Cardiac septum (tissue), 1 donor: ENCODE results near the gene PELI2. TPM values are rescaled to one million over a fixed set of nuclear protein-coding genes. Genes with fewer than 3 reads are reported as not detected.

ENCODE experiments used
- DNase-seq: peaks from one replicate; pipeline ENCODE4 v3.0.0-alpha.2; 2020; ENCODE audit warnings: low spot score
- intact Hi-C: fragments of 100-400 bp; cut with DNase I; formaldehyde crosslinking; loops from one replicate; pipeline ENCODE4 v1.14.0; 2022
- total RNA-seq: library from RNA; stranded (reverse); fragmentation: NEBNext Ultra II Directional; extraction: Animal tissue kit (Norgen Biotek cat#: 25700); gene quantifications from one replicate; pipeline ENCODE4 v1.2.1, GENCODE V29; 2021
- donor health status: DM: no; HTN: no; CAD: no.

The PELI2 gene
- total RNA-seq, 1 donor from 2014 or later, result 3.4 TPM

- DNase-seq, result no peak
- intact Hi-C loops, result loop anchor here (5.0 kb wide), 1 partner anchor 103 kb away; the partner anchor contains the start of gene PELI2
These were observed 101.6 kb downstream of the PELI2 start for GRCh38 chr14:56219666-56220413.

- no peak for DNase-seq
- intact Hi-C loops, result loop anchor here (5.0 kb wide), 1 partner anchor 104 kb away; the partner anchor contains the start of gene PELI2
These were observed 103.3 kb downstream of the PELI2 start for GRCh38 chr14:56221382-56222128.

- intact Hi-C loops, result loop anchor here (5.0 kb wide), 1 partner anchor 107 kb away; the partner anchor contains the start of gene PELI2
- no peak for DNase-seq
These were observed 106.0 kb downstream of the PELI2 start for GRCh38 chr14:56224229-56224628.

GRCh38 chr14:56224691-56225681, 106.8 kb downstream of the PELI2 start:
- intact Hi-C loops, result loop anchor here (5.0 kb wide), 1 partner anchor 108 kb away; the partner anchor contains the start of gene PELI2
- no peak for DNase-seq

GRCh38 chr14:56235388-56235787, 117.2 kb downstream of the PELI2 start:
- DNase-seq, result no peak
- intact Hi-C loops, result no loop called here

- no peak for DNase-seq
- intact Hi-C loops, result no loop called here
These were observed 119.2 kb downstream of the PELI2 start for GRCh38 chr14:56237398-56237797.

GRCh38 chr14:56241461-56241860, 123.2 kb downstream of the PELI2 start:
- intact Hi-C loops, result no loop called here
- no peak for DNase-seq

GRCh38 chr14:56243110-56243509, 124.9 kb downstream of the PELI2 start:
- no peak for DNase-seq
- intact Hi-C loops, result no loop called here

- no peak for DNase-seq
- intact Hi-C loops, result no loop called here
These were observed 126.1 kb downstream of the PELI2 start for GRCh38 chr14:56244138-56244789.

GRCh38 chr14:56247495-56248200, 129.4 kb downstream of the PELI2 start:
- no peak for DNase-seq
- intact Hi-C loops, result no loop called here

GRCh38 chr14:56248442-56248841, 130.2 kb downstream of the PELI2 start:
- DNase-seq, result no peak
- intact Hi-C loops, result no loop called here

- intact Hi-C loops, result no loop called here
- DNase-seq, result no peak
These were observed 142.8 kb downstream of the PELI2 start for GRCh38 chr14:56261046-56261445.

- no peak for DNase-seq
- intact Hi-C loops, result no loop called here
These were observed 144.3 kb downstream of the PELI2 start for GRCh38 chr14:56262530-56262929.

GRCh38 chr14:56268039-56268438, 149.8 kb downstream of the PELI2 start:
- intact Hi-C loops, result no loop called here
- DNase-seq, result no peak

GRCh38 chr14:56268673-56269072, 150.5 kb downstream of the PELI2 start:
- DNase-seq, result no peak
- intact Hi-C loops, result no loop called here

- intact Hi-C loops, result no loop called here
- no peak for DNase-seq
These were observed 152.7 kb downstream of the PELI2 start for GRCh38 chr14:56270921-56271320.

GRCh38 chr14:56271970-56272369, 153.8 kb downstream of the PELI2 start:
- intact Hi-C loops, result no loop called here
- DNase-seq, result no peak

- no peak for DNase-seq
- intact Hi-C loops, result no loop called here
These were observed 154.9 kb downstream of the PELI2 start for GRCh38 chr14:56273155-56273554.

- DNase-seq, result no peak
- intact Hi-C loops, result no loop called here
These were observed 155.7 kb downstream of the PELI2 start for GRCh38 chr14:56273951-56274350.
